ENCODE results near the gene VBP1. TPM values are rescaled to one million over a fixed set of nuclear protein-coding genes. Genes with fewer than 3 reads are reported as not detected.

VBP1 gene
- total RNA-seq, 2 donors from 2014 or later = 39.3 to 54.3 TPM

DNA sequence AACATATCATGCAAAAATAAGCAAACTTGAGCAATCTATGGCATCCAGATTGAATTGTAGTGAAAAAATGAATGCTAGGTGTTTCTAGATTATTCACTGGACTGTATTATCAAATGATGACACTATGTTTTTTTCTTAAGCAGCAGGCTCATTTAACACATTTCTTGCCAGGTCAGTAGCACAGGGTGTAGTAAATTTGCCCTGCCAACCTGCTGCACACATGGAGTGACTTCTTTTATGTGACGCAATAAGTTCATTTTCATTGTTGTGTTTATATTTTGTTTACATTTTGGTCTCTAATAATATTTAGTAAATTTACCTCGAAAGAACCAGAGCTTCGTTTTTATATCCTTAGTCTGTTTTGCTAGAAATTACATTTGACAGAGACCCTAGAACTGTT, 9.5 kb downstream of the VBP1 start:
- no peaks in the 10 kb centered on the region for H3K36me3 ChIP-seq
- DNase-seq = no peak
- no peak overlapping the region for H3K9ac ChIP-seq (ENCODE audit: low read depth in 2 of 2, low read length in 2 of 2)
- no peaks in the 10 kb centered on the region for H3K9me3 ChIP-seq
- no peaks in the 10 kb centered on the region for H3K4me1 ChIP-seq
- H3K27me3 ChIP-seq = no peaks in the 10 kb centered on the region
- intact Hi-C loops (cut with DNase I) = no loop called here
- TF ChIP-seq, protein P1, sequence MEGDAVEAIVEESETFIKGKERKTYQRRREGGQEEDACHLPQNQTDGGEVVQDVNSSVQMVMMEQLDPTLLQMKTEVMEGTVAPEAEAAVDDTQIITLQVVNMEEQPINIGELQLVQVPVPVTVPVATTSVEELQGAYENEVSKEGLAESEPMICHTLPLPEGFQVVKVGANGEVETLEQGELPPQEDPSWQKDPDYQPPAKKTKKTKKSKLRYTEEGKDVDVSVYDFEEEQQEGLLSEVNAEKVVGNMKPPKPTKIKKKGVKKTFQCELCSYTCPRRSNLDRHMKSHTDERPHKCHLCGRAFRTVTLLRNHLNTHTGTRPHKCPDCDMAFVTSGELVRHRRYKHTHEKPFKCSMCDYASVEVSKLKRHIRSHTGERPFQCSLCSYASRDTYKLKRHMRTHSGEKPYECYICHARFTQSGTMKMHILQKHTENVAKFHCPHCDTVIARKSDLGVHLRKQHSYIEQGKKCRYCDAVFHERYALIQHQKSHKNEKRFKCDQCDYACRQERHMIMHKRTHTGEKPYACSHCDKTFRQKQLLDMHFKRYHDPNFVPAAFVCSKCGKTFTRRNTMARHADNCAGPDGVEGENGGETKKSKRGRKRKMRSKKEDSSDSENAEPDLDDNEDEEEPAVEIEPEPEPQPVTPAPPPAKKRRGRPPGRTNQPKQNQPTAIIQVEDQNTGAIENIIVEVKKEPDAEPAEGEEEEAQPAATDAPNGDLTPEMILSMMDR (IDR thresholded peaks at IDR 0.05) = no peak
- H3K4me3 ChIP-seq = no peak overlapping the region
- no peak overlapping the region for H3K27ac ChIP-seq

DNA sequence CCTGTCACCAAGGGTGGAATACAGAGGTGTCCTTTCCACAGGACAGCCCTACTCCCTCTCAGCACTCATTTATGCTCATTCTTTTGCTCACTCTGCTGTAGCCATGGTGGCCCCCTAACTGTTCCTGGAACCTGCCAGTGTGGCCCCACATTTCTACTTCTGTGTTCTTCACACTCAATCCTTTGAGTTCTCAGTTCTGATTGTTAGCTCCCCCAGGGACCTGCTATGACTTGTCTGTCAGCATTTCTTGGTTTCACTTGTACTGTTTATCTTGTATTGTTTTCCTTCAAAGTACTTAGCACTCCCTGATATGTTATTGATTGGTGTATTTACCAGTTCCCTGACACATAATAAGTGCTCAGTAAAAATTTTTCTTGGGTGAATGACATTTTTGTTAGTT, 14.9 kb downstream of the VBP1 start:
- Histone ChIP-seq H3K9ac (ENCODE audit: low read depth in 2 of 2, low read length in 2 of 2) (no peak overlapping the region), H3K36me3 (no peaks in the 10 kb centered on the region), H3K27ac (no peak overlapping the region), H3K4me3 (no peak overlapping the region), H3K27me3 (no peaks in the 10 kb centered on the region), H3K9me3 (no peaks in the 10 kb centered on the region), H3K4me1 (no peaks in the 10 kb centered on the region)
- DNase-seq = no peak
- TF ChIP-seq, protein P1 (IDR thresholded peaks at IDR 0.05) = no peak
- intact Hi-C loops (cut with DNase I) = no loop called here

DNA sequence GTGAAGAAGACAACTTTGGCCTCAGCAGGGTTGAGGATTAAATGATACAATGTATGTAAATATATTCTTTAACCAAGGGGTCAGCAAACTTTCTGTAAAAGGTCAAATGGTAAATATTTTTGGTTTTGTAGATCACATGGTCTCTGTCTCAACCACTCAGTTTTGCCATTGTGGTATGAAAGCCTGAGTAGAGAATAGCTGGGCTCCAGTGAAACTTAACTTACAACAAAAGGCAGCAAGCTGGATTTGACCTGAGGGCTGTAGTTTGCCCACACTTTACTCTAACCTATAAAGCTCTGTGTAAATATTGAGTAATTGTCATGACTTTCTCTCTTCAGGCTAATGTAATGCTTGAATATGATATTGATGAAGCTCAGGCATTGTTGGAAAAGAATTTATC, 19.6 kb downstream of the VBP1 start:
- Histone ChIP-seq H3K9ac (ENCODE audit: low read depth in 2 of 2, low read length in 2 of 2) (no peak overlapping the region), H3K36me3 (no peaks in the 10 kb centered on the region), H3K9me3 (no peaks in the 10 kb centered on the region), H3K27ac (no peak overlapping the region), H3K27me3 (no peaks in the 10 kb centered on the region), H3K4me3 (no peak overlapping the region), H3K4me1 (no peaks in the 10 kb centered on the region)
- intact Hi-C loops (cut with DNase I) = no loop called here
- TF ChIP-seq, protein P1 (IDR thresholded peaks at IDR 0.05) = no peak
- DNase-seq = no peak

DNA sequence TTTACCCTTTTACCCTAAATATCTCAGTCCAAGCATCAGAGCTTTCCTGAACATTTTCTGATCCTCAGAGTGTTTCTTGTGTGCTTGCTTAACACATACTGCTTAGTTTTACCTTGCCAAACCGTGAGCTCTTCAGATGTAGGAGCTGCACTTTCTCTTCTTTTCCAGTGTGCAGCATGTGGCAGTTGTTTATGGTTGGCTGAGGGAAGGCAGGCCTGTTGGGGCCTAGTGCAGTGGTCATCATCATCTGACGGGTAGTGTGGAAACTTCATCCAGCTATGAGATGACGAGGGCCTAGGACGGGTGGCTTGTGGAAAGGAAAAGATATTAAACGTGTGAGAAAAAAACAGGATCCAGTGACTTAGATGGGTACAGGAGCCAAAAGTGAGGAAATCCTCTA, 21.5 kb downstream of the VBP1 start:
- TF ChIP-seq, protein P1 (IDR thresholded peaks at IDR 0.05) = no peak
- no peak overlapping the region for H3K27ac ChIP-seq
- H3K36me3 ChIP-seq = no peaks in the 10 kb centered on the region

DNA sequence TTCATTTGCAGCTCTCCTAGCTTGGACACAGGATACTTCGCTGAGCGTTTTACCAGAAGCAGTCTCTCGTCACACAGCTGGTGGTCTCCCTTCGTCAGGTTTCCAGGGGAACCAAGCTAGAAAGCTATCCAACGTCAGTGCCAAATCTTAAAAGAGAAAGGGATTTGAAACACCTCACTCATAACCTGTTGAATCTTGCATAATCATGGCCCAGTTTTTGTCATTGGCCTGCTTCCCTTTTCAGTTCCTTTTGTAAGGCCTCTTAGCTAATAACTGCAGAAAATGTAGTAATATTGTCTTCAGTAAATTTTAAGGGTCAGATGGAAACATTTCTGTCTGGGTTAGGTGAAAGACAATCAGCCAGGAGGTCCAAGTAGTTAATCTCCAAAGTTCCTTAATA, 26.0 kb downstream of the VBP1 start:
- intact Hi-C loops (cut with DNase I) = no loop called here
- no peak for DNase-seq
- H3K4me1 ChIP-seq = no peaks in the 10 kb centered on the region

More for the DNA sequence above, 21.5 kb downstream of the VBP1 start:
- Histone ChIP-seq H3K9ac (ENCODE audit: low read depth in 2 of 2, low read length in 2 of 2) (no peak overlapping the region), H3K27me3 (no peaks in the 10 kb centered on the region), H3K4me1 (no peaks in the 10 kb centered on the region), H3K9me3 (no peaks in the 10 kb centered on the region), H3K4me3 (no peak overlapping the region)
- DNase-seq = no peak
- intact Hi-C loops (cut with DNase I) = no loop called here

More for the DNA sequence above, 26.0 kb downstream of the VBP1 start:
- H3K27me3 ChIP-seq = no peaks in the 10 kb centered on the region
- no peaks in the 10 kb centered on the region for H3K36me3 ChIP-seq
- H3K9me3 ChIP-seq = no peaks in the 10 kb centered on the region
- H3K9ac ChIP-seq (ENCODE audit: low read depth in 2 of 2, low read length in 2 of 2) = no peak overlapping the region
- no peak overlapping the region for H3K27ac ChIP-seq
- TF ChIP-seq, protein P1 (IDR thresholded peaks at IDR 0.05) = no peak
- H3K4me3 ChIP-seq = no peak overlapping the region

Measured in colonic mucosa (tissue), 4 donors.